Activated naive CD4-positive, alpha-beta T cell treated with anti-CD3 and anti-CD28 coated beads for 36 hours (primary cell): ENCODE data around the gene ZNF362. TPM values are rescaled to one million over a fixed set of nuclear protein-coding genes. Genes with fewer than 3 reads are reported as not detected.

Experiments used
- CTCF ChIA-PET: fragments of 350-600 bp; sonication (Branson Sonifier 250); formaldehyde crosslinking; loops from one replicate; lab custom pipeline; 2021; ENCODE audit warnings: antibody characterized with exemption; lab: Charles Lee
- DNase-seq: peaks from one replicate; pipeline ENCODE4 v3.0.0-alpha.2; 2020
- H3K27ac Mint-ChIP-seq: one replicate; pipeline ENCODE4 v1.8.0; 2021; ENCODE audit warnings: mild to moderate bottlenecking, mixed read lengths
- H3K27me3 Mint-ChIP-seq: one replicate; pipeline ENCODE4 v1.8.0; 2021; ENCODE audit warnings: low read depth, mixed read lengths
- H3K36me3 Mint-ChIP-seq: one replicate; pipeline ENCODE4 v1.8.0; 2021; ENCODE audit warnings: low read depth, mixed read lengths
- H3K4me1 Mint-ChIP-seq: one replicate; pipeline ENCODE4 v1.8.0; 2021; ENCODE audit warnings: low read depth, mixed read lengths
- H3K4me3 Mint-ChIP-seq: one replicate; pipeline ENCODE4 v1.8.0; 2021; ENCODE audit warnings: mild to moderate bottlenecking, moderate library complexity, mixed read lengths
- H3K9me3 Mint-ChIP-seq: one replicate; pipeline ENCODE4 v1.8.0; 2021; ENCODE audit warnings: mixed read lengths
- intact Hi-C: fragments of 100-400 bp; cut with micrococcal nuclease; formaldehyde crosslinking; loops from one replicate; pipeline ENCODE4 v1.15.1; 2023
- total RNA-seq, 2 experiments: library from RNA; stranded (reverse); gene quantifications; one replicate each; pipeline ENCODE4 v1.2.3, GENCODE V29; 2021

Gene ZNF362
- total RNA-seq, 2 experiments from 2014 or later, result 8.1 to 8.8 TPM

- no peak for DNase-seq
- CTCF ChIA-PET, result interaction anchor here (0.8 kb wide), 2 partner anchors 43 to 117 kb away, joined by 3 to 4 read pairs; no protein-coding TSS in a partner anchor
- Mint-ChIP-seq H3K4me3 (no peak overlapping the region), H3K9me3 (no peaks in the 10 kb centered on the region), H3K27me3 (no peaks in the 10 kb centered on the region), H3K27ac (no peak overlapping the region), H3K4me1 (peaks cover 35% of the 10 kb centered on the region), H3K36me3 (peaks cover 2% of the 10 kb centered on the region)
- intact Hi-C loops, result no loop called here
Measured at GRCh38 chr1:33338440-33339211, 82.3 kb downstream of the ZNF362 start.

GRCh38 chr1:33339413-33339812, 83.1 kb downstream of the ZNF362 start:
- H3K4me1 Mint-ChIP-seq, result peaks cover 35% of the 10 kb centered on the region
- intact Hi-C loops, result no loop called here
- CTCF ChIA-PET, result no interaction called here
- H3K9me3 Mint-ChIP-seq, result no peaks in the 10 kb centered on the region
- H3K27me3 Mint-ChIP-seq, result no peaks in the 10 kb centered on the region
- H3K36me3 Mint-ChIP-seq, result peaks cover 2% of the 10 kb centered on the region
- no peak overlapping the region for H3K27ac Mint-ChIP-seq
- DNase-seq, result no peak
- H3K4me3 Mint-ChIP-seq, result no peak overlapping the region

DNA sequence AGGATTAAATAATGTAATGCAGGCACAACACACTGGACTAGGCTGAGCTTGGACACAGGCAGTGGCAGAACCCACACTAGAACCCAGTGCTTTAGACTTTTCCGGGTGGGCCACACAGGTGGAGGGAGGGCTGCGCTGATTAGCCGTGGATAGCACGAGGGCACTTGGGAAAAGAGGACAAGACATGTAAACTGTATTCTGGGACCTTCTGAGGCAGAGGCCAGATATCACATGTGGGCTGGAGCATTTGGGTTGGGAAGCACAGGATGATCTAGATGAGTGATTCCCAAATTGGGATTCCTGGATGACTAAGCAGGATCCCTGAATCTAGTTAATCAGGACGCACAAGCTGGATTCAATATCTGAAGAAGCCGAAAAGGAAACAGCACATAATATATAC, 84.9 kb downstream of the ZNF362 start:
- CTCF ChIA-PET, result no interaction called here
- H3K4me1 Mint-ChIP-seq, result peaks cover 37% of the 10 kb centered on the region
- no peak for DNase-seq
- H3K9me3 Mint-ChIP-seq, result no peaks in the 10 kb centered on the region
- no peaks in the 10 kb centered on the region for H3K27me3 Mint-ChIP-seq
- peaks cover 2% of the 10 kb centered on the region for H3K36me3 Mint-ChIP-seq
- H3K27ac Mint-ChIP-seq, result no peak overlapping the region
- intact Hi-C loops, result no loop called here
- H3K4me3 Mint-ChIP-seq, result no peak overlapping the region

GRCh38 chr1:33342041-33342723, 85.9 kb downstream of the ZNF362 start:
- Mint-ChIP-seq H3K4me1 (peaks cover 47% of the 10 kb centered on the region), H3K9me3 (no peaks in the 10 kb centered on the region), H3K36me3 (peaks cover 3% of the 10 kb centered on the region), H3K27ac (no peak overlapping the region), H3K27me3 (no peaks in the 10 kb centered on the region), H3K4me3 (no peak overlapping the region)
- DNase-seq, result no peak
- intact Hi-C loops, result no loop called here
- CTCF ChIA-PET, result interaction anchor here (0.6 kb wide), 1 partner anchor 204 kb away, joined by 5 read pairs; no protein-coding TSS in a partner anchor

GRCh38 chr1:33343539-33343938, 87.2 kb downstream of the ZNF362 start:
- no peak overlapping the region for H3K27ac Mint-ChIP-seq
- H3K27me3 Mint-ChIP-seq, result no peaks in the 10 kb centered on the region
- peaks cover 5% of the 10 kb centered on the region for H3K36me3 Mint-ChIP-seq
- no peaks in the 10 kb centered on the region for H3K9me3 Mint-ChIP-seq
- CTCF ChIA-PET, result no interaction called here
- H3K4me1 Mint-ChIP-seq, result peaks cover 50% of the 10 kb centered on the region
- no peak for DNase-seq
- no peak overlapping the region for H3K4me3 Mint-ChIP-seq
- intact Hi-C loops, result no loop called here

GRCh38 chr1:33344896-33345560, 88.7 kb downstream of the ZNF362 start:
- Mint-ChIP-seq H3K4me1 (peaks cover 46% of the 10 kb centered on the region), H3K36me3 (peaks cover 5% of the 10 kb centered on the region), H3K9me3 (no peaks in the 10 kb centered on the region), H3K4me3 (no peak overlapping the region), H3K27me3 (no peaks in the 10 kb centered on the region), H3K27ac (no peak overlapping the region)
- intact Hi-C loops, result loop anchor here (5.0 kb wide), 3 partner anchors 48 to 163 kb away; partner anchors contain the start of genes TRIM62 and ZNF362
- no peak for DNase-seq
- CTCF ChIA-PET, result no interaction called here

DNA sequence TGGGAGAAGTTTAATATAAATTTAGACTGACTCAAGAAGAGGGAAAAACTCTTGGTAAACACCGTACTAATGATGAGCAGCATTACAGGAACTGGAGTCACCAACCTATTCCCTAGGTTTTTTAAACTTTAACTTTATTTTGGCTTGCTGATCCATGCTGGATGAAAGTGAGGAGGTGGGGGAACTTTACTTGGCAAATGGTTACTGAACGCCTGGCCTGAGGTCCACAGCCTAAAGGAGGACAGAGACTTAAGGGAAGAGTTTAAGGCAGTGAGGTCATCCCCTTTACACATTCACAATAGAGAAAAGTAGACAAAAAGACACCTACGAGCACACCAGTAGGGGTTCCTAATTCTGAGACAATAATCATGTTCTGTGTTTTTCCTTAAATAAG, 90.2 kb downstream of the ZNF362 start:
- intact Hi-C loops, result loop anchor here (2.0 to 5.0 kb wide), 4 partner anchors 49 to 382 kb away; partner anchors contain the start of genes RNF19B, TRIM62 and ZNF362
- CTCF ChIA-PET, result no interaction called here
- Mint-ChIP-seq H3K9me3 (no peaks in the 10 kb centered on the region), H3K4me1 (peaks cover 48% of the 10 kb centered on the region), H3K27ac (no peak overlapping the region), H3K4me3 (no peak overlapping the region), H3K27me3 (no peaks in the 10 kb centered on the region), H3K36me3 (peaks cover 7% of the 10 kb centered on the region)
- DNase-seq, result no peak

DNA sequence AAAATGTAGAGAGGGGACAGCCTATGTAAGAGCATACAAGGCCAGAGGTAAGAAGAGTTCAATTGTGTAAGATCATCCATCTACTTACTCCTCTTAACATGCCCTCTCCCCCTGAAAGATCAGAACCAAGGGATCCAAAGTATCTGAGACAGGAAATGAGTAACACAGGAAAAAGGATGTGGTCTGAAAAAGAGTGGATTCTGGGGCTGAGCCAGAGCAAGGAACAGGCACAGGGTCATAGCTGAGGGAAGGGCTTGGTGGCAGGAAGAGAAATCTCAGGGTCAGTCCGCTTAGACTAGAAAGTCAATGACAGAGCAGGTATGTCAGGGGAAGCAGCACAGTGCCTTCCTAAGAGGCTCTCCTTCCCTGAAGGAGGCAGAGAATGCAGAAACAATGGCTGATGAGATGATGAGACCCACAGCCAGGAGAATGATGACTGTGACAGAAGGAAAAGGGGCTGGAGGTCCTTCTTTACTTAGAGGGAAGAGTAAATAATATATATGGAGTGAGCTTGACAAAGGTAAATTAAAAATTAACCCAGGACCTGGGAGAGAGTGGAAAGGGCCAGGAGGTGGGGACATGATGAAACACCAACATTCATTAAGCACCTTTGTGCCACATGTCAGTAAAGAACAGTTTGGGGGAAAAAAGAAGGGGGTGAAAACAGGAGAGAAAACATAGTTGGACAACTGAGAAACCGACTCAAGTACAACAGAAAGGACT, 90.8 kb downstream of the ZNF362 start:
- Mint-ChIP-seq H3K4me1 (peaks cover 50% of the 10 kb centered on the region), H3K27ac (no peak overlapping the region), H3K9me3 (no peaks in the 10 kb centered on the region), H3K27me3 (no peaks in the 10 kb centered on the region), H3K36me3 (peaks cover 7% of the 10 kb centered on the region), H3K4me3 (peak overlapping the region; percentile 10)
- CTCF ChIA-PET, result interaction anchor here (1.5 kb wide), 1 partner anchor 52 kb away, joined by 6 read pairs; no protein-coding TSS in a partner anchor
- peak; percentile 19 for DNase-seq
- intact Hi-C loops, result loop anchor here (2.0 to 5.0 kb wide), 4 partner anchors 50 to 382 kb away; partner anchors contain the start of genes RNF19B, TRIM62 and ZNF362

DNA sequence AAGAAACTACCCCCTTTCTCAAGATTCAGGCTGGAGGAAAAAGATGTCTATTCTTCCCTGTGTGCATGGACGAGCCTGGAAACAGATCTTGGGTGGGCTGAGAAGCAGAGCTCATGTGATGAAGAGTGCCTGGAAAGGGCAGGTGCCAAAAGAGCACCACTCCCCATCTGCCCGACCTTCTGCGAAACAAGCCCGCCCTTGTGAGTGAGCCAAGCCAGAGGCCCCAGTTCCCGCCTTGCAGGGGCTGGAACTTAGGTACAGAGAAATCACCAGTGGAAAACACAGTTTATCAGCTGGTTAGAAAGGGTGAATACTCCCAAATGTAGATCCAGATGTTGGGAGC, 91.3 kb downstream of the ZNF362 start:
- peaks cover 47% of the 10 kb centered on the region for H3K4me1 Mint-ChIP-seq
- H3K27ac Mint-ChIP-seq, result no peak overlapping the region
- intact Hi-C loops, result loop anchor here (2.0 to 5.0 kb wide), 4 partner anchors 50 to 383 kb away; partner anchors contain the start of genes RNF19B, TRIM62 and ZNF362
- CTCF ChIA-PET, result interaction anchor here (1.5 kb wide), 1 partner anchor 52 kb away, joined by 6 read pairs; no protein-coding TSS in a partner anchor
- no peaks in the 10 kb centered on the region for H3K27me3 Mint-ChIP-seq
- no peak for DNase-seq
- H3K9me3 Mint-ChIP-seq, result no peaks in the 10 kb centered on the region
- no peak overlapping the region for H3K4me3 Mint-ChIP-seq
- peaks cover 7% of the 10 kb centered on the region for H3K36me3 Mint-ChIP-seq

GRCh38 chr1:33348194-33348593, 91.9 kb downstream of the ZNF362 start:
- peaks cover 45% of the 10 kb centered on the region for H3K4me1 Mint-ChIP-seq
- peaks cover 5% of the 10 kb centered on the region for H3K36me3 Mint-ChIP-seq
- CTCF ChIA-PET, result interaction anchor here (1.5 kb wide), 1 partner anchor 53 kb away, joined by 6 read pairs; no protein-coding TSS in a partner anchor
- H3K27me3 Mint-ChIP-seq, result no peaks in the 10 kb centered on the region
- H3K9me3 Mint-ChIP-seq, result no peaks in the 10 kb centered on the region
- peak overlapping the region; percentile 91 for H3K4me3 Mint-ChIP-seq
- H3K27ac Mint-ChIP-seq, result peak overlapping the region; percentile 82
- DNase-seq, result no peak
- intact Hi-C loops, result loop anchor here (2.0 to 5.0 kb wide), 4 partner anchors 51 to 267 kb away; partner anchors contain the start of genes AZIN2, TRIM62 and ZNF362

DNA sequence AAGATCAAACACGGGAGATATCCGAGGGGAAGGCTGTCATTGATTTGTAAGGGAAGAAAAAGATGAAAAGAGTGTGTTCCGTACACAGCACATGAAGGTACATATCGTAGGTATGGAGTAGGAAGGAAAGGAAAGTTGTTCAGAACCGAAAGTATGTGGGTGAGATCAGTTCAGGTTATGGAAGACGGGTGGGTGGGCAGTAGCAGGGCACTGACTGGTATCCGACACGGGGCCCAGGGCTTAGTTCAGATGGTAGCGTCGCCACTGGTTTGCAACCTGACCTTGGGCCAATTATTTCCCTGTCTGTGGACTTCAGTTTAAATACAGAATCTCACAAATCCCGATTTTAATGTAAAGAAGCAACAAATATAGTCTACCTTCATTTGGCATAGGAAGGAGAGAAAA, 92.4 kb downstream of the ZNF362 start:
- Mint-ChIP-seq H3K36me3 (peaks cover 5% of the 10 kb centered on the region), H3K4me1 (peaks cover 45% of the 10 kb centered on the region), H3K4me3 (peak overlapping the region; percentile 91), H3K27ac (peak overlapping the region; percentile 82), H3K27me3 (no peaks in the 10 kb centered on the region), H3K9me3 (no peaks in the 10 kb centered on the region)
- CTCF ChIA-PET, result interaction anchor here (1.5 kb wide), 1 partner anchor 53 kb away, joined by 6 read pairs; no protein-coding TSS in a partner anchor
- intact Hi-C loops, result loop anchor here (1.0 to 5.0 kb wide), 5 partner anchors 51 to 268 kb away; partner anchors contain the start of genes AZIN2, TRIM62, ZNF362 and ZSCAN20
- peak; percentile 32 for DNase-seq
